MM.1S (cell line): ENCODE data around the gene PCK1.

Experiments used
- EZH2 ChIP-seq: fragments of 300-600 bp; sonication (generic); optimal IDR thresholded peaks from 2 replicates; pipeline ENCODE3; 2017; ENCODE audit warnings: low read depth, mild to moderate bottlenecking, antibody characterized with exemption, low read length, mixed read lengths
- EZH2phosphoT487 ChIP-seq: fragments of 300-600 bp; sonication (generic); IDR thresholded peaks from 2 replicates; pipeline ENCODE4 v1.6.1; 2018; ENCODE audit warnings: antibody characterized with exemption, low read length
- TF ChIP-seq, protein P1 (sequence below): fragments of 300-600 bp; sonication (generic); IDR thresholded peaks from 2 replicates; pipeline ENCODE4 v1.5.1; 2016; ENCODE audit warnings: antibody characterized with exemption, low read length, mixed read lengths

- TF ChIP-seq, protein P1, sequence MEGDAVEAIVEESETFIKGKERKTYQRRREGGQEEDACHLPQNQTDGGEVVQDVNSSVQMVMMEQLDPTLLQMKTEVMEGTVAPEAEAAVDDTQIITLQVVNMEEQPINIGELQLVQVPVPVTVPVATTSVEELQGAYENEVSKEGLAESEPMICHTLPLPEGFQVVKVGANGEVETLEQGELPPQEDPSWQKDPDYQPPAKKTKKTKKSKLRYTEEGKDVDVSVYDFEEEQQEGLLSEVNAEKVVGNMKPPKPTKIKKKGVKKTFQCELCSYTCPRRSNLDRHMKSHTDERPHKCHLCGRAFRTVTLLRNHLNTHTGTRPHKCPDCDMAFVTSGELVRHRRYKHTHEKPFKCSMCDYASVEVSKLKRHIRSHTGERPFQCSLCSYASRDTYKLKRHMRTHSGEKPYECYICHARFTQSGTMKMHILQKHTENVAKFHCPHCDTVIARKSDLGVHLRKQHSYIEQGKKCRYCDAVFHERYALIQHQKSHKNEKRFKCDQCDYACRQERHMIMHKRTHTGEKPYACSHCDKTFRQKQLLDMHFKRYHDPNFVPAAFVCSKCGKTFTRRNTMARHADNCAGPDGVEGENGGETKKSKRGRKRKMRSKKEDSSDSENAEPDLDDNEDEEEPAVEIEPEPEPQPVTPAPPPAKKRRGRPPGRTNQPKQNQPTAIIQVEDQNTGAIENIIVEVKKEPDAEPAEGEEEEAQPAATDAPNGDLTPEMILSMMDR, result peak; percentile 78
- no peak for TF ChIP-seq EZH2
- TF ChIP-seq EZH2phosphoT487, result no peak
Measured at GRCh38 chr20:57514273-57514751, 46.6 kb upstream of the PCK1 start.
